Hematopoietic multipotent progenitor cell treated with erythropoietin and hydrocortisone succinate and interleukin-3 and kit ligand, for 6 days (in vitro differentiated cells): ENCODE results near the gene TMC2.

Experiments
- DNase-seq: peaks from one replicate; pipeline ENCODE4 v3.0.0-alpha.2; 2015

TMC2 gene

DNA sequence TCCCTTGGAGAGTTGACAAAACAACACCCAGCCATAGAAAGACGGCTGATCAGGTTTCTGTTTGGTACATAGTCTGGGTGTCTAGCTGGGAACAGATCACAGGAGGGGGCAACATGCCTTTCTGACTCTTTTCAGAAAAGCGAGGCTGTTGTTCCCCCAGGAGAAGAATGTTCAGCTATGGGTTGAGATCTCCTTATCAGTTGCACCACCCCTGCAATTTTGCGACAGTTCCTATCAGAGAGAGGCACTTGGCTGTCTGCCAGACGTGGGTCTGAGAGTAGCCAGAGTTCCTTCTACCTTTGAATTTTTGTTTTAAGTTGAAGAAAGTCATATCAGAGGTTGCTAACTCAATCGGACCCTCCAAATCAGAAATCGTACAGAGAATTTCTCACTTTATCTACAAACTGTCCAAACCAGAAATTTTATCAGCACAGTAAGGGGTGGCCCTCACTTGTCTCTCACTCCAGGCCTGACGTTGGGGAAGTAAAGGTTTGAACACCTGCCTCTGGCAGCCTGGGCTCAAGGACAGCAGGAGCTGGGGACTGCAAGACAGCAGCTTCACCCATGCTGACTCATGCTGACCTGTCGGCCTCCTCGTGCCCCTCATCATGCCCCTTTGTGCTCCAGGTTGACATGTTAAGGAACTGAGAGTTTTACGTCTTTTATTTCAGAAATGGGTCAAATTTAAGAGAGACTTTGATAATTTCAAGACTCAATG, 42.3 kb downstream of the TMC2 start:
- DNase-seq = peak; percentile 85

DNA sequence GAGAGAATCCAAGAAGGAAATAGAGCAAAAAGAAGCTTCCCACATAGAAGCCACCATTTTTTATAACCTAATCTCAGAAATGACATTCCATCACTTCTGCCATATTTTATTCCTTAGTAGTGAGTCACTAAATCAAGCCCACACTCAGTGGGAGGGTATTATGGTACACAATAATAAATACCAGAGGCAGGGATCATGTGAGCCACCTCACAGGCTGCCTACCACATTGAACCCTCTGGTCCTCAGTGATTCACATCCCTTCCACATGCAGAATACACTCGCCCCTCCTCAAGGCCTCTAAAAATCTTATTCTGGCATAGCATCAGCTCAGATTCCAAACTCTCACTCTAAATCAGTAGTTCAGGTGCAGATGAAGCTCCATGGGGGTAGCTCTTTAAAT, 49.4 kb downstream of the TMC2 start:
- DNase-seq = no peak

DNA sequence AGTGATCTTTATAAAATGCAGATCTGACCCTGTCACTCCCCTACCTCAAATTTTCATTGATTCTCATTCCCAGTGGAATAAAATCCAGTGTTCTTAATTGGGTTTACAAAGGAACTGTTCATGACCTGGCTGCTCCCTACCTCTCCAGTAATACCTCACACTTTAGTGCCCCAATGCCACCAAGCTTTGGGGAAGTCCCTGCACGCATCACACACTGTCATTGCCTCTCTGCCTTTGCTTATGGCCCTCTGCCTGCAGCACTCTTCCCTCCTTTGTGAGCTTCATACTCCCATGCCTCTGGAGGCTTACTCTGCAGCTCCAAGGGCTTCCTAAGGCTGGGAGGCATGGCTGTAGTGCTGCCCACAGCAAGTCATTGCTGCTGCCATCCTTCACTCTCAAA, 57.4 kb downstream of the TMC2 start:
- no peak for DNase-seq

DNA sequence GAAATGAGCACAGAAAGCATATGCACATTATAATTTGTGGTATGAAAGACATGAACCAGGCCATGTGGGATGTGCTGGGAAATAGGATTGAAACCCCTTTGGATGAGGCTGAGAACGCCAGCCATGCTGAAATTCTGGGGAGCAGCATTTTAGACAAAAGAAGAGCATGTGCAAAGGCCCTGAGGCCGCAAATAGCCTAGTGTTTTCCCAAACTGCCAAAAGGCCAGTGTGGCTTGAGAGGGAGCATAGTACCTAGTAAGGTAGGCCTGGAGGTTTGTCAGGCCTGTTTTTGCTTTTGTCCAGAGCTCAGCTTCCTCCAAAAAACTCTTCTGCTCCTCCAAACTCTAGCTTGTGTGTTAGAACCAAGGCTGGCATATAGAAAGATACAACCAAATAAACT, 58.7 kb downstream of the TMC2 start:
- no peak for DNase-seq

DNA sequence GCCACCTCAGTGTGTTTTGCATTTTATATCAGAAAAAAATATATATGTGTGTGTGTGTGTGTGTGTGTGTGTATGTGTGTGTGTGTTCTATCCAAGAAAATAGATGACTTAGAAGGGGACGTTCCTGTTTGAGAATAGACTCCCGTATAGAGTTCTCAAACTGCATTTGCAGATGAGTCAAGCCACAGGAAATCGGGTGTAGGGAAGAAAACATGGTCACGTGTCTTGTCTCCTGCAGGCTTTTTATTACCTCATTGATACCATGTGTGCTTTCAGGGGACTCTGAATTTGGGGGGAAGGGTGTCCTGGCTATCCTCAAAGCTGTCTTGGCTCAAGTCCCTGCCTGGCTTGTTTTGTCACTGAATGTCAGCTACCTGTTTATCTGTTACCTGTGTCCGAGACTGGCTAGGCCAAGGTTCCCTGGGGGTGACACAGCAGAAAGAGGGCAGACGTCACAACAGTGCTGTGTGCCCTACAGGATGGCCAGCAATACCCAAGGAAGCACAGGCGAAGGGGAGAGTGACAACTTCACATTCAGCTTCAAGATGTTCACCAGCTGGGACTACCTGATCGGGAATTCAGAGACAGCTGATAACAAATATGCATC, 60.4 kb downstream of the TMC2 start:
- DNase-seq = no peak

DNA sequence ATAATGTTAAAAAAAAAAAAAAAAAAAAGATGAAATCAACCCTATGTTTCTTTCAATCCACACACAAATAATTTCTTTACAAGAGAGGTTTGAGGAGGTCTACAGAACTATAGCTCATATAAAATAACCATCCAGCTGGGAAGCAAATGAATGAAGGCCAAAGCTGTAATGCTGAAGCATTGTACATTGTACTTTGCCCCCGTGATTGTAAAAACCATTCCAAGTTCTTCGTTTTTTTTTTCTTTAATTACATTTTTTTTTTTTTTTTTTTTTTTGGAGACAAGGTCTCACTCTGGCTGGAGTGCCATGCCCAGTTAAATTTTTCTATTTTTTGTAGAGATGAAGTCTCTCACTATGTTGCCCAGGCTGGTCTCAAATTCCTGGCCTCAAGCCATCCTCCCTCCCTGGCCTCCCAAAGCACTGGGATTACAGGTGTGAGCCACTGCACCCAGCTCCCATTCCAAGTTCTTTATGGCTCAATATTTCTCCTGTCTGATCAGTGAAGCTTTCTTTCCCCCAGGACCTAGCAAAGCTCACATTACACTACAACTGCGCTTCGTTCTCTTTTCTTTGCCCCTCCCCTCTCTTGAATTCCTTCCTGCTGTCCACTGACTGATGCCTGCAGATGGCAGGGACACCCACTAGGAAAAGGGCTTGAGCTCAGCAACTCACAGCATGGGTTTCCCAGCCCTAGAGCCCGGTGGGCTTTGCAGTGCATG, 63.1 kb downstream of the TMC2 start:
- no peak for DNase-seq

DNA sequence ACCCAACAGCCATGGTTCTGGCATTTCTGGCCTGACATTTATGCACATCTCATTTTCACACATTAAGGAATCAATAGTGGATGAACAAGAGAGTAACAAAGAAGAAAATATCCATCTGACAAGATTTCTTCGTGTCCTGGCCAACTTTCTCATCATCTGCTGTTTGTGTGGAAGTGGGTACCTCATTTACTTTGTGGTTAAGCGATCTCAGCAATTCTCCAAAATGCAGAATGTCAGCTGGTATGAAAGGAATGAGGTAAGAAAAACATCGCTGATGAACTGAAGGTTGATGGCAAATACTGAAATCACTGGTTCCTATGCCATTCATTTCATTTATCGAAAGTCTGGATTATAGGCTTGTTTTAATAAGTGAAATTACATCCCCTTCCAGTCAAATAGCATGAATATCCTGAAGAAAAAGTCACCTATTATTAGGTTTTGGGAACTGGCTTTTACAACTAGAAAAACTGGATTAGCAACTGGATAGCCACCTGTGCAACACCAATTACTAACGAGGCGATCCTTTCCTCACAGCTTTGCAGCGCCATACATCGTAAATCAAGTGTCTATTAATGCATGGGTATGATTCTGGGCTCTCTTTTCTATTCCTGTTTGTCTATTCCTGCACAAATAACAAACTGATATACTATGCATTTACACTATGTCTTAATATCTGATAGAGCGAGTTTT, 65.8 kb downstream of the TMC2 start:
- DNase-seq = no peak

DNA sequence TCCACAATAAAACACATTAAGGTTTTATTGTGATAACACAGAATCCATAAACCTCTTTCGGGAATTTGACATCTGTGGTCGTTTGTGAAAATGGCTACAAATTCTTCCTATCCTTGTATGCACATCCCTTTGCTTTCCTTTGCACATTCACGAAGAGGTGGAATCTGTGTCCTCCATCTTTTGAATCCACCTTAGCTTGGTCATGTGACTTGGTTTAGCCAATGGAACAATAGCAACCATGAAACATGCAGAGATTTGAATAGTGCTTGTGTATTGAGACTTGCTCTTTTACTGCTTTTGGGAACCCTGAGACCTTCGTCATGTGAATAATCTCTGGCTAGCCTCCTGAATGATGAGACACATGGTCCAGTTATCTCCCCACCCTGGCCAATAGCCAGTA, 66.4 kb downstream of the TMC2 start:
- DNase-seq = no peak

DNA sequence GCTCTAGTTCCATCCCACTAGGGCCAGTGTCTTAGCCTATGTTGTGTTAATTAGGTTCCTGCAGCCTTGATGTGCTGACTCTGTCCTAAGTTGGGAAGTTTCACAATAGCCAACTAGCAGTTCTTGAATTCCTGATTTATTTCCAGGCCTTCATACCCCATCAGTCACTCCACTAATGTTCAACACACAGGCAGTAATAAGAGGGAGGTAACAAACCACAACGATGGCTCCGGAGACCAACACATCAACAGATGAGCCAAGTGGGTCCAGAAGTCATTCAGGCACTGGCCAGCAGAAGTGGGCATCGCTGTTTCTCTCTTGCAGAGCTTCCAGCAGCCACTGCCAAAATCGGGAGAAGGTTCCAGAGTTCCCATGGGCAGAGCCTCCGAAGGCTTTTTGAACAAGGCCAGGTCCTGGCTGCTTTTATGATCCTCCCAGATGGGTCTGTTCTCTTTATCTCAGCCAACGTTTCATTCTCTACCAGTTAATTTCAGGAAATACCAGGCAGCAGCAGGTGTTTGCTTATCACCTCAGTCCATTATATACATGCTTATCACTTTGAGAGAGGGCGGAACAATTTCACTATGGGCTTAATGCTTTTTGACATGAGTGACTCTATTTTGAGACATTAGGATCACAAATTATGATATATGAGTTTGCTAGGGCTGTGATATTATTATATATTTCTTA, 67.6 kb downstream of the TMC2 start:
- DNase-seq = peak; percentile 71

DNA sequence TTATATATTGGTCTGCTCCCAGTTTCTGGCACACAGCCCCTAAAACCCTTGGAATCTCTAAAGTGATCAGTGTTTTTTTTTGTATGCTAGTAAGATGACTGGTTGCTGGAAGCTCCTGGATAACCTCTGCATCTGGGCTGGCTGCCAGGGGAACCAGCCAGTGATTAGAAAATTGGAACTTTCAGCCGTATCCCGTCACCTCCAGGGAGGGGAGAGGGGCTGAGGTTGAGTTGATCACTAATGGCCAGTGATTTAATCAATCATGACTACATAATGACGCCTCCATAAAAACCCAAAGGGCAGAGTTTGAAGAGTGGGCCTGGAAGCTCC, 68.1 kb downstream of the TMC2 start:
- DNase-seq = peak; percentile 40

DNA sequence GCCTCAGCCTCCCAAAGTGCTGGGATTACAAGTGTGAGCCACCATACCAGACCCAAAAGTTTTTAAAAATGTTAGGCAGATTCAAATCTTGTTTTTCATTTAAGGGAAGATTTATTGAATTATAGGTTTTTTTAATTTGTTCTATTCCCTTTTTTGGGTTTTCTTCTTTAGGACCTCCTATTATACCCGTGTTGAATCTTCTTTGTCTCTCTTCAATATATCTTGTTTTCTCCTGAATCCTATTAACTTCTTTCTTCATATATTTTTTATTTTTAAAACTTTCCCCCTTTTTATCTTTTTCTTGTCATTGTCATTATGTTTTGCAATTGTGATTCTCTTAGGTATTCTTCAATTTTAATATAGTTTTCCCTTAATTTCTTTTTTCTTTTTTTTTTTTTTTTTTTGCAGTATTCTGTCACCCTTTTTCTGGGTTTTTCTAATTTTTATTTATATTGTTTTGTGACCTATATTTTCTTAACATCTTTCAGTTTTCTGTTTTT, 70.2 kb downstream of the TMC2 start:
- DNase-seq = no peak

DNA sequence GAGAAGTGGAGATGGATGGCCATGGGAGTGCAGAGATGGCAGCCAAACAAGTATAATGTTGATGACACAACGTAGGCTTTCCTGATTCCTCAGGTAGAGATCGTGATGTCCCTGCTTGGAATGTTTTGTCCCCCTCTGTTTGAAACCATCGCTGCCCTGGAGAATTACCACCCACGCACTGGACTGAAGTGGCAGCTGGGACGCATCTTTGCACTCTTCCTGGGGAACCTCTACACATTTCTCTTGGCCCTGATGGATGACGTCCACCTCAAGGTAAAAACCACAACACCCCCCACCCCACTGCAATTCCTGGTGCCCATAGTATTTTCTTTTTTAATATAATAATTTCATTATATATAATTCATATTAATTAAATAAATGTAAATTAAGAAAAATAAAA, 74.0 kb downstream of the TMC2 start:
- no peak for DNase-seq

DNA sequence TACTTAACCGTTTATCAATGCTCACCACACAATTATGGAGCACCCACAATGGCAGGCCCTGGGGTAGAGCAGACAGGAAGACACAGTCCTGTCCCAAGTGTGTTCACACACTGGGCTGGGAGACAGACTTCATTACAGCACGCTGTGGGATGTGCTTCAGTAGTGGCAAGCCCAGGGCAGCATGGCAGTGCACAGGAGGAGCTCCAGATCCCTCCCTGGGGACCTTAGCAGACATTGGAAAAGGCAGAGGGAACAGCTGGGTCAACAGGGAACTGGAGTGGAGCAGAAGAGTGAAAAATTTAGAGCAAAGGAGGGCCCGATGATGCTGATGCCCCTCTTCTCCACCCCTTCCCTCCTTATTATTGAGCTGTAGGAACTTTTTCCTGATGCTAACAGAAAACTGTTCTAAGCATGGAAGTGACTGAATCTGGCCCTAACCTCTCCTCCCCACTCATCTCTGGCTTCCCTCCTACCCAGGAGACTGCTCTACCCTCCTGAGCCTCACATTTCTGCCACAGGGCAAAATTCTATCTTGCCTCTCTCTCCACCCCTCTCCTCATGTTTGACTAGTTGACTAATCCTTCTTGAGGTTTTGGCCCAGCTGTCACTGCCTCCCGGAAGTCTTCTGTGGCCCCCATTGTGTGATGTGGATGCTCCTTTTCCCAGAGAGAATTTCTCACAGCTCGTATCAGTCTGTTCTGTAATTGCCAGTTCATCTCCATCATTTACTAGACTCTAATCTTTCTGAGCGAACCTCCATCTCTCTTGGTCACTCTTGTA, 74.8 kb downstream of the TMC2 start:
- DNase-seq = no peak

DNA sequence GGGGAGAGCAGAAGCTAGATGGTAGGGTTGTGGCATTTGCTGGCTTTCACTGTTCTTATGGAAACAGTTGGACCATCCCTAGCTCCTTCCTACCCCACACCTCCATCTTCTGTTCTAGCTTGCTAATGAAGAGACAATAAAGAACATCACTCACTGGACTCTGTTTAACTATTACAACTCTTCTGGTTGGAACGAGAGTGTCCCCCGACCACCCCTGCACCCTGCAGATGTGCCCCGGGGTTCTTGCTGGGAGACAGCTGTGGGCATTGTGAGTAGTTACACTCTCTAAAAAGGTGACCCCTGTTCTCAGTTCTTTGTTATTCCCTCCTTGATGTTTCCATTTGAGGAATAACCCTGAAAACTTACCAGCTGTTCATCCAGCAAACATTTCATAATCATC, 75.7 kb downstream of the TMC2 start:
- no peak for DNase-seq

DNA sequence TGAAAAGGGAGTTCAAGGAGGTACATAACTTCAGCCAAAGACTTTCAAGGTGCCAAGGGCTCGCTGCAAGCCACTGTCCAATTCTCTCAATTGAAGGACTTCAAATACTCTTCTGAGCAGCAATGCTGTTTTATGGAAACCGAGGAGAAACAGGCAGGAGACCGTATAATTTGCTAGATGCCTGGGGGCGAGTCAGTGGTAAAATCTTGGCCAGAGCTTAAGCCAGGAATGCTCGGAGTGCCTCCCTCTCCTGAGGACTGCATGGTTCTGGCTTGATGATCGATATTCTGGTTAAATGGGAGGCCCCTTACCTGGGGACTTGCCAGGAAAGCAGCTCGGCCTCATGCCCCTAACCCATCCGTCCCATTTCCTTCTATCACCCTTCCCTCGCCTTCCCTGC, 80.3 kb downstream of the TMC2 start:
- no peak for DNase-seq

DNA sequence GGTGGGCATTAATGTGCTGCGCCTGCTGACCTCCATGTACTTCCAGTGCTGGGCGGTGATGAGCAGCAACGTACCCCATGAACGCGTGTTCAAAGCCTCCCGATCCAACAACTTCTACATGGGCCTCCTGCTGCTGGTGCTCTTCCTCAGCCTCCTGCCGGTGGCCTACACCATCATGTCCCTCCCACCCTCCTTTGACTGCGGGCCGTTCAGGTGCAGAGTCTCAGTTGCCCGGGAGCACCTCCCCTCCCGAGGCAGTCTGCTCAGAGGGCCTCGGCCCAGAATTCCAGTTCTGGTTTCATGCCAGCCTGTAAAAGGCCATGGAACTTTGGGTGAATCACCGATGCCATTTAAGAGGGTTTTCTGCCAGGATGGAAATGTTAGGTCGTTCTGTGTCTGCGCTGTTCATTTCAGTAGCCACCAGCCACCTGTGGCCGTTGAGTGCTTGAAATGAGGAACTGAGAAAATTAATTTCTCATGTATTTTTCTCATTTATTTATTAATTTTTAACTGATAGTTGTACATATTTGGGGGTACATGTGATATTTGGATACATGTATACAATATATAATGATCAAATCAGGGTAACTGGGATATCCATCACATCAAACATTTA, 80.8 kb downstream of the TMC2 start:
- DNase-seq = no peak

DNA sequence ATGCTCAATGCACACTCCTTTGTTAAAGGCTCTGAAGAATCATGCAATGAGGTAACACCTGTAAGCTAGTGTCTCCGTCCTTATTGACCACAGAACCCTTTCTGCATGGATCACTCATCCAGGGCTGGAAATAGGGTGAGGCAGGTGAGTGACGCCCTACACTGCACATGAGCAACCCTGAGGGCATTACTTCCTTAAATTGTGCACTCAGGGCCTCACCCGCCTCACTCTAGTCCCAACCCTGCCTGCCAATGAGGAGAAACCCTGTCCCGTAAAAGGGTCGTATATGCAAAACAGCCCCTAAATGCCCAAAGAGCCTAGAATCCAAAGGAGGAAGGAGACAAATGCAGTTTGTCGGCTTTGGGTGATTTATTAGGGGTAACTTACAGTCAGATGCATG, 82.4 kb downstream of the TMC2 start:
- DNase-seq = no peak

DNA sequence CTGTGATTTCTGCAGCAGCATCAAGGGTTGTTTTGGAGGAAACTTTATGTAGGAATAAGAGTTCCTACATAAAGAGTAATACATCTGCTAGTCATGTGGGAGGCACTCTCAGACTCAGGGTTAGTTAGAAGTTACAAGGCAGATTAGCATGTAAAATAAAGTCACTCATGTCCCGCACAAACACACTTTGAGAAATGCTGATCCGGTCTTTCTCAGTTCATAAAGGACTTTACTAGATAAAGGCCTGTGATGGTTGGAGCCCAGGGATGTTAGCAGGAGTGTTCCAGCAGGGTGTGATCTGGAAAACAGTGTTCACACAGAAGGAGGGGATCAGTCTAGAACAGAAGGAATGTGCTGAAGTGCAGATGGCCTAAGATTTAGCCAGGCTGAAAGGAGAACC, 83.0 kb downstream of the TMC2 start:
- no peak for DNase-seq

DNA sequence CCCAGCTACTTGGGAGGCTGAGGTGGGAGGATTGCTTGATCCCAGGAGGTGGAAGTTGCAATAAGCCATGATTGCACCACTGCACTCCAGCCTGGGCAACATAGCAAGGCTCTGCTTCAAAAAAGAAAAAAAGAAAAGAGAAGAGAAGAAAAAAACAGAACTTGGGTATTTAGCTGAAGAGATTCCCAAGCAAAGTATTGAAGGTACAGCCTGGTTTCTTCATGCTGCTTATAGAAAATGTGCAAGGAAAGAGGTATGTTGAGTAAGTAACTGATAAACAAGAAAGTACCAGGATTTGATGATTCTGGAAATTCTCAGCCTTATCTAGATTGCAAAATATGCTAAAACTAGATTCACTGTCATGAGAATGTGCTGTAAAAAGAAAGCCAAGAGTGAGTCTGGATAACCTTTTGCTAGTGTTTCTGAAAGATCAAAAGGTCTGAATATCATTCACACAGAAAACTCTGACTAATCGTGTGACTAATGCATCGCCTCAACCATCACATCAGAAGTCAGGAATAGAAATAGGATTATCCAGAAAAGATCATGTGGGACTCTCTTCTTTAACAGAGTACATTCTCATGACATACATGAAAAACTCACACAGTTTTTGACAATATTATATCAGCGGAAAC, 83.7 kb downstream of the TMC2 start:
- DNase-seq = no peak

DNA sequence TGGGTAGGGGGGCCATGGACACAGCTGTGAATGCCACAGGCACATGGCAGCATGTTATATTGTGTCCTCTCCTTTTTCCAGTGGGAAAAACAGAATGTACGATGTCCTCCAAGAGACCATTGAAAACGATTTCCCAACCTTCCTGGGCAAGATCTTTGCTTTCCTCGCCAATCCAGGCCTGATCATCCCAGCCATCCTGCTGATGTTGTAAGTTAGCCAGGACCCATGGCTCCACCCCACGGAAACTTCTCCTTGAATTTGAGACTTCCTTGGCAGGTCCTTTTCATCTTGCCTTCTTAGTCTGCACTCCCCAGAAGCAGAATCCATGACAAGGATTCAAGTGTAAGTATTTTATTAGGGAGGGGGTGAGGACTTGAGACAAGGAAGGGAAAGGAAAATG, 87.8 kb downstream of the TMC2 start:
- DNase-seq = no peak

DNA sequence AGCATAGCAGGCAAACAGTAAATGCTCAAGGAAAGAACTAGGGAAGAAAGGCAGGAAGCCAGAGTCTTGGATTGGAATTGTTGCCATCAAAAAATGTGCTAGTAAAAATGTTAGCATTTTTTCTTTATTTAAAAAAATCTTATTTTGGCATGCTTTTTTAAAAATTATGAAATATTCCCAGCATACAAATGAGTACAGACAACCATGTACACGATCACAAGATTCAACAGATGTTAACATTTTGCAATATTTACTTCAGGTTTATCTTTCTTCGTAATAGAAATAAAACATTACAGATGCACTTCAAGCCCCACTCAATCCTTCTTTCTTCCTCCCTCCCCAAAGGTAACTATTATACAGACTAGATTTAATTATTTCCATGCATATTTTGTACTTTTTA, 88.7 kb downstream of the TMC2 start:
- DNase-seq = no peak
